Sigmoid colon (tissue), 4 donors: Measurements from ENCODE around the gene DSTN.

Experiments used
- EP300 ChIP-seq, 4 donors: sonication (generic); formaldehyde crosslinking; IDR thresholded peaks; one replicate each; pipeline ENCODE4 v1.6.1; 2017; ENCODE audit warnings: antibody characterized with exemption in 4 of 4
- POLR2A ChIP-seq, 2 donors: fragments of 450-650 bp; IDR thresholded peaks; one replicate each; pipeline ENCODE4 v1.6.1; 2016; ENCODE audit warnings: antibody characterized with exemption in 2 of 2, mild to moderate bottlenecking in 2 of 2, moderate library complexity in 2 of 2
- TF ChIP-seq, protein P1 (sequence below), 4 experiments: fragments of 450-650 bp in 3 of 4; fragments of 200-600 bp in 1 of 4; IDR thresholded peaks; one replicate each; pipeline ENCODE4 v1.5.1; 2016 to 2019; ENCODE audit warnings: antibody characterized with exemption in 4 of 4, mild to moderate bottlenecking in 3 of 4, moderate library complexity in 2 of 4

DNA sequence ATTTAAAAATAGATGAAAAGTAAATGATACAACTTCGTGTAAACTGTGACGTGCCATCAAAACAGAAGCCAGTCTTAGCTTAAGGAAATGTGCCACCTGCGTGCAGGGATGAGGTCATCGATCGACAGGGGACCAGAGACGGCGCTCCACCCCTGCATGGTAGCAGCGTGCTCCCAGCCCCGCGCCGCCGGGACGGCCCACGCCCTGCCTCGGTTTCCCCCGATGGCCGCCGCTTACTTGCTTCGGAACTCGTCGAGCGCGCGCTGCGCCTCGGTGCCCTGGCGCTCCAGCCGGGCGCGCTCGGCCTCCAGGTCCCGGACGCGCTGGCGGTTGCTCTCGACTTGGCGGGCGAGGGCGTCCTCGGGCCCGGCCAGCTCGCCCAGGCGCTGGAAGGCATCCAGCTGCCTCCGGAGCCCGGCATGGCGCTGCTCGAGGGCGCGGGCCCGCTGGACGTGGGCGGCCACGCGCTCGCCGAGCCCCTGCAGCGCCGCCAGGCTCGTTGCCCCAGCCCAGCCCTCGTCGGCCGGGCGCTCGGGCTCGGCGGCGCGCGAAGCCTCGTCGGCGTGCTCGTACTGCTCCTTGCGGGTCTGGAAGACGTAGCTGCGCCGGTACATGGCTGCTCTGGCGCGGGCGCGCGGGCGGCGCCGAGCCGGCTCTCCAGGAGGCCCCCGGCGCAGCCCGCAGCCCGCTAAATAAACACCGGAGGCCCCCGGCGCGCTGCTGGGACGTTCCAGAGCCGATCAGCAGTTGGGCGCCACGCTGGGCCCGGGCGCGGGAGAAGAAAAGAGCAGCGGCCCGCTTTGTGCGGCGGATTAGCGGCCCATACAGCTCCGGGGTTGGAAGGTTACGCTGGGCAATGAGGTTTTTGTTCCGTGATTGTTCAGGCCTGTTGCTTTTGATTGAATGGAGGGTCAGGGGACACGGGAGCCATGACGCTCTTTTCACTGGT lies 38.9 kb upstream of the DSTN start, which contains the start of gene BFSP1:
- TF ChIP-seq, protein P1, sequence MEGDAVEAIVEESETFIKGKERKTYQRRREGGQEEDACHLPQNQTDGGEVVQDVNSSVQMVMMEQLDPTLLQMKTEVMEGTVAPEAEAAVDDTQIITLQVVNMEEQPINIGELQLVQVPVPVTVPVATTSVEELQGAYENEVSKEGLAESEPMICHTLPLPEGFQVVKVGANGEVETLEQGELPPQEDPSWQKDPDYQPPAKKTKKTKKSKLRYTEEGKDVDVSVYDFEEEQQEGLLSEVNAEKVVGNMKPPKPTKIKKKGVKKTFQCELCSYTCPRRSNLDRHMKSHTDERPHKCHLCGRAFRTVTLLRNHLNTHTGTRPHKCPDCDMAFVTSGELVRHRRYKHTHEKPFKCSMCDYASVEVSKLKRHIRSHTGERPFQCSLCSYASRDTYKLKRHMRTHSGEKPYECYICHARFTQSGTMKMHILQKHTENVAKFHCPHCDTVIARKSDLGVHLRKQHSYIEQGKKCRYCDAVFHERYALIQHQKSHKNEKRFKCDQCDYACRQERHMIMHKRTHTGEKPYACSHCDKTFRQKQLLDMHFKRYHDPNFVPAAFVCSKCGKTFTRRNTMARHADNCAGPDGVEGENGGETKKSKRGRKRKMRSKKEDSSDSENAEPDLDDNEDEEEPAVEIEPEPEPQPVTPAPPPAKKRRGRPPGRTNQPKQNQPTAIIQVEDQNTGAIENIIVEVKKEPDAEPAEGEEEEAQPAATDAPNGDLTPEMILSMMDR (IDR thresholded peaks at IDR 0.05) = no peak
- TF ChIP-seq EP300 (IDR thresholded peaks at IDR 0.05) (no peak), POLR2A (IDR thresholded peaks at IDR 0.05) (no peak)
